ENCODE results near the gene DCP2.
A peak's percentile ranks its signal among the peaks of the same experiment; 100 is the strongest.

The DCP2 gene

DNA sequence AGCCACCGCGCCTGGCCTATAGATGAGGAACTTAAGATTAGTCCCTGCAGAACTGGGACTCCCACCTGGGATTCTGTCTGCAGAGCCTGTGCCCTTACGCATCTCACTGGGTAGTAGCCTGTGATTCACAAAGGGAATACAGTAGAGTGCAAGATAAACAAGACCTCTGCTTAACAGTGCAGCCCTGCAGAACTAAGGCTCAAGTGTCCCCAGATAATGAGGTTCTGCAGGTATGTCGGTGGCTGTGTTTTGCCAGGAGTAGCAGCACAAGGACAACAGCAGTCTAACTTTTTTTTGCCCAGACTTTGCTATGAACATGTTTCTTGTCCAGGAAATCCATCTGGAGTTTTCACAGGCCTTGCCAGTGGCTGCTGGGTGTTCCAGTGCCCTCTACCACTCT, 59.7 kb downstream of the DCP2 start:
- TF ChIP-seq FOXP2 (optimal IDR thresholded peaks at IDR 0.05; ENCODE audit: borderline replicate concordance, extremely low read depth, extremely low read length, insufficient read depth) (no peak), POLR2AphosphoS5 (IDR thresholded peaks at IDR 0.05; ENCODE audit: low read depth, low read length) (0 out of 2 replicates have a peak, but pooled peaks have one; percentile 12)

DNA sequence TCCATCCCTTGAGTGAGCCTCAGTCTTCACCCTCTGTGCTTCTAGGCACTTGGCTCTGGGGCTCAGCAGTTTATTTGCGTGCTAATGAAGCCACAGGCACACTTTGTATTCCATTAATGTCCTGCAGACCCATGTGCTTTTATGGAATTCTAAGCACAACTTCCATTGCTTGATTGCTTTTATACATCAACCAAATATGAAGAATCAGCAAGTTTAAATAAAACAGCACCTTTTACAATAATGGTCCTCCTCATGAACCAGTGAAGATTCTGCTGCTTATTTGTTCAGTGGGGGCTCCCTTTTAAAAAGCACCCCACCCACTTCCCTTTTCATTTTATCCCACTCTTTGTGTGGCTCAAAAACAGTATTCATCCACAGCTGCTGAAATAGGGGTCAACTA, 60.2 kb downstream of the DCP2 start:
- TF ChIP-seq POLR2AphosphoS5 (IDR thresholded peaks at IDR 0.05; ENCODE audit: low read depth, low read length): peak; percentile 54; the same call in 1 of the 2 replicates
- no peak for TF ChIP-seq REST (IDR thresholded peaks at IDR 0.05; ENCODE audit: insufficient read depth in 1 of 2, low read depth in 2 of 2, low read length in 2 of 2)

DNA sequence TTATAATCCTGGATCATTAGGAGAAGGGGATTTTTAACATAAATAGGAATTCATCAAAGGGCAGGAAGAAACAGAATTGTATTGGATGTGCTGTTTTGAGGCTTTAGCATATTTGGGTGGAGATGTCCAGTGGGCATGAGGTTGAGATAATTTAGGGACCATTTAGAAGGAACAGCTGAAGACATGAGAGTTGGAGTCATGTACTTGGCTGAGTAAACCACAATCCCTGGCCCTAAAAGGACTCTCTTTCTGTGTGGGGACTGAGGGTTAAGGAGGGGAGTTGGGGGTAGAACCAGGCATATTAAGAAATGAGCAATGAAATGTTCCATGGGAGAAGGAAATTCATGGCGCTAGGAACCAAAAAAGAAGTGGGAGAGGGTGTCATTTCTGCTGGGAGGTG, 61.5 kb downstream of the DCP2 start:
- TF ChIP-seq FOXP2 (optimal IDR thresholded peaks at IDR 0.05; ENCODE audit: borderline replicate concordance, extremely low read depth, extremely low read length, insufficient read depth) (no peak), REST (IDR thresholded peaks at IDR 0.05; ENCODE audit: insufficient read depth in 1 of 2, low read depth in 2 of 2, low read length in 2 of 2) (no peak), POLR2AphosphoS5 (IDR thresholded peaks at IDR 0.05; ENCODE audit: low read depth, low read length) (no peak; the same call in 1 of the 2 replicates), SIN3A (IDR thresholded peaks at IDR 0.05; ENCODE audit: borderline replicate concordance, insufficient read depth, low read length) (no peak), TAF1 (IDR thresholded peaks at IDR 0.05; ENCODE audit: borderline replicate concordance, insufficient read depth, low read length) (no peak)

GRCh38 chr5:113038714-113039113, 62.1 kb downstream of the DCP2 start:
- TF ChIP-seq REST (IDR thresholded peaks at IDR 0.05; ENCODE audit: insufficient read depth in 1 of 2, low read depth in 2 of 2, low read length in 2 of 2): no peak
- TF ChIP-seq TAF1 (IDR thresholded peaks at IDR 0.05; ENCODE audit: borderline replicate concordance, insufficient read depth, low read length): no peak

GRCh38 chr5:113039229-113039933, 62.8 kb downstream of the DCP2 start:
- TF ChIP-seq SIN3A (IDR thresholded peaks at IDR 0.05; ENCODE audit: borderline replicate concordance, insufficient read depth, low read length) (no peak), FOXP2 (optimal IDR thresholded peaks at IDR 0.05; ENCODE audit: borderline replicate concordance, extremely low read depth, extremely low read length, insufficient read depth) (no peak), TAF1 (IDR thresholded peaks at IDR 0.05; ENCODE audit: borderline replicate concordance, insufficient read depth, low read length) (no peak), REST (IDR thresholded peaks at IDR 0.05; ENCODE audit: insufficient read depth in 1 of 2, low read depth in 2 of 2, low read length in 2 of 2) (no peak), POLR2AphosphoS5 (IDR thresholded peaks at IDR 0.05; ENCODE audit: low read depth, low read length) (no peak)

Data from PFSK-1 (cell line).